Subcutaneous adipose tissue (tissue), 4 donors: ENCODE results near the gene ERC1. TPM values are rescaled to one million over a fixed set of nuclear protein-coding genes. Genes with fewer than 3 reads are reported as not detected.

Source experiments
- total RNA-seq, 4 donors: library from RNA; depleted of rRNA; stranded (reverse); fragments of >200 nt; gene quantifications; one replicate each; pipeline ENCODE4 v1.1.0, GENCODE V29; 2016
- TF ChIP-seq, protein P1 (sequence below): fragments of 450-650 bp; IDR thresholded peaks from one replicate; pipeline ENCODE4 v1.5.1; 2016; ENCODE audit warnings: low read depth, mild to moderate bottlenecking, control low read depth, antibody characterized with exemption, moderate library complexity

ERC1 gene
- total RNA-seq, 4 donors from 2014 or later: 40.3 to 71.8 (median 62.3) TPM

DNA sequence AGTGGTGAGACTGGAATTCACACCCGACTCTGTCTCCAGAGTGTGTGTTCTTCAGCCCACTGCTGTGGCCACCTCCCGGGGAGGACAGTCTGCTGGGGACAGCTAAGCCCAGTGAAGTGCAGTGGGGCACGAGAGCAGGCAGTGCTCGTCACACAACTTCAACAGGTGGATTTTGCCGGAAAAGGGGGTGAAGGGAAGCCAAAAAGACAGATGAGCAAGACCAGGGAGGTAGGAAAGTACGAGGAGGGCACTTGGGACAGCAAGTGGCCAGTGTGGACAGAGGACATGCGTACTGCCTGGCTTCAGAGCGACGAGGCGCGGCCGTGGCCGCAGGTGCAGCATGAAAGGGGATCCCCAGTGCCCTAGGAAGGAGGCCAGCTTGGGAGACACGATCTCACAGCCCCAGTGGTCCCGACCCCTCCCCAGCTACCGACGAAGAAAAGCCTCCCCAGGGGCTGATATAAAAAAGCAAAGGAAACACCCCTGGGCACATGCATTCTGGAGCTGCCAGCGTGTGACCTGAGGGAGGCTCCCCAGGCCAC is 507.2 kb downstream of the ERC1 start:
- TF ChIP-seq, protein P1, sequence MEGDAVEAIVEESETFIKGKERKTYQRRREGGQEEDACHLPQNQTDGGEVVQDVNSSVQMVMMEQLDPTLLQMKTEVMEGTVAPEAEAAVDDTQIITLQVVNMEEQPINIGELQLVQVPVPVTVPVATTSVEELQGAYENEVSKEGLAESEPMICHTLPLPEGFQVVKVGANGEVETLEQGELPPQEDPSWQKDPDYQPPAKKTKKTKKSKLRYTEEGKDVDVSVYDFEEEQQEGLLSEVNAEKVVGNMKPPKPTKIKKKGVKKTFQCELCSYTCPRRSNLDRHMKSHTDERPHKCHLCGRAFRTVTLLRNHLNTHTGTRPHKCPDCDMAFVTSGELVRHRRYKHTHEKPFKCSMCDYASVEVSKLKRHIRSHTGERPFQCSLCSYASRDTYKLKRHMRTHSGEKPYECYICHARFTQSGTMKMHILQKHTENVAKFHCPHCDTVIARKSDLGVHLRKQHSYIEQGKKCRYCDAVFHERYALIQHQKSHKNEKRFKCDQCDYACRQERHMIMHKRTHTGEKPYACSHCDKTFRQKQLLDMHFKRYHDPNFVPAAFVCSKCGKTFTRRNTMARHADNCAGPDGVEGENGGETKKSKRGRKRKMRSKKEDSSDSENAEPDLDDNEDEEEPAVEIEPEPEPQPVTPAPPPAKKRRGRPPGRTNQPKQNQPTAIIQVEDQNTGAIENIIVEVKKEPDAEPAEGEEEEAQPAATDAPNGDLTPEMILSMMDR: no peak

GRCh38 chr12:1499351-1499750 is 508.3 kb downstream of the ERC1 start:
- TF ChIP-seq, protein P1: no peak

- TF ChIP-seq, protein P1: no peak
Measured at GRCh38 chr12:1500095-1500801, 509.2 kb downstream of the ERC1 start.

GRCh38 chr12:1501001-1501400 is 510.0 kb downstream of the ERC1 start:
- TF ChIP-seq, protein P1: no peak

- TF ChIP-seq, protein P1: no peak
Measured at GRCh38 chr12:1501695-1502378, 510.8 kb downstream of the ERC1 start.

GRCh38 chr12:1502379-1502720 is 511.3 kb downstream of the ERC1 start:
- TF ChIP-seq, protein P1: no peak

DNA sequence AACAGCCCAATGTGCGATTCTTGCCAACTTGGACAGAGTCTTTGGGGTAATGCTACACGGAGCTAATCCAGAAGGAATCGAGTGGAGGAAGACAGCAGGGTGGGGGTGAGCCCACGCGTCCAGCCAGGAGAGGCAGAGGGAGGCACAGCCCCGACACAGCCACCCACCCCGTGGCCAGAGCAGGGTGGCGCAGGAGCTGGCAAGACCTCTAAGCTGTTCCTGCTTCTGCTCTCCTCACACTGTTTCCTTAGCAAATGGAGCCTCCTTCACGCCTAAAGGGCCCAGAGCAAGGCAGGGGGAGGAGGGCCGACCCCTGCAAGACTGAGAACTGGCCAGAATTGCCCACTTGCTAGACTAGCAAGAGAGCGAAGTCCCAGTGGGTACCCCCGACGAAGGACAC is 511.8 kb downstream of the ERC1 start:
- TF ChIP-seq, protein P1: no peak
